Measurements from ENCODE around the gene MAZ.
A peak's percentile ranks its signal among the peaks of the same experiment; 100 is the strongest.

The MAZ gene

DNA sequence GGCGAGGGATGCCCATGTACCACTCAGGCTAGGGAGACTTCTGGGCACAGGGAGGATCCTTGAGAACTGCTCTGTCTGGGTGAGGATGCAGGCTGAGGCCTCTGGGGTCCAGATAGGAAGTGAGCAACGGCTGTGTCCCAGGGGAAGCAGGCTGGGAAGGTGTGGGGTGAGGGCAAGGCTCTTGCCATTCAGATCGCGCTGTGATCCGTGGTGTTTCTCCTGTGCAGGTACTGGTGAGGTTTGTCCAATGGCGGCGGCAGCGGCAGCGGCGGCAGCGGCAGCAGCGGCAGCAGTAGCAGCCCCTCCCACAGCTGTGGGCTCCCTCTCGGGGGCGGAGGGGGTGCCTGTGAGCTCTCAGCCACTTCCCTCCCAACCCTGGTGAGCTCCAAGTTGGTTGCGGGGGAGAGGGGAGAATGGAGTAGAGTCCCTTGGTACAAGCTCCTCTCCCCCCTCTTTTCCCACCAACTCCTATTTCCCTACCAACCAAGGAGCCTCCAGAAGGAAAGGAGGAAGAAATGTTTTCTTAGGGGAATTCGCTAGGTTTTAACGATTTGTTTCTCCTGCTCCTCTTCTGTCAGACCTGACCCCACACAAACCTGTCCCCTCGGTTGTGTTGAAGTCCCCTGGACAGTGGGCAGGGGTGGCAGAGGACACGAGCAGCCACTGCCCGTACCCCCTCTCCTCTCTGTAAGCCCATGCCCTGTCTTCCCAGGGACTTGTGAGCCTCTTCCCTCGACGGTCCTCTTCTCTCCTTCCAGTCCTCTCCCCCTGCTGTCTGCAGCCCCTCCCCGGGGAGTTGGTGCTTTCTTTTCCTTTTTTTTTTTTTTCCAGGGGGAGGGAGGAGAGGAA is 3.7 kb downstream of the MAZ start:
- TF ChIP-seq, protein P1, sequence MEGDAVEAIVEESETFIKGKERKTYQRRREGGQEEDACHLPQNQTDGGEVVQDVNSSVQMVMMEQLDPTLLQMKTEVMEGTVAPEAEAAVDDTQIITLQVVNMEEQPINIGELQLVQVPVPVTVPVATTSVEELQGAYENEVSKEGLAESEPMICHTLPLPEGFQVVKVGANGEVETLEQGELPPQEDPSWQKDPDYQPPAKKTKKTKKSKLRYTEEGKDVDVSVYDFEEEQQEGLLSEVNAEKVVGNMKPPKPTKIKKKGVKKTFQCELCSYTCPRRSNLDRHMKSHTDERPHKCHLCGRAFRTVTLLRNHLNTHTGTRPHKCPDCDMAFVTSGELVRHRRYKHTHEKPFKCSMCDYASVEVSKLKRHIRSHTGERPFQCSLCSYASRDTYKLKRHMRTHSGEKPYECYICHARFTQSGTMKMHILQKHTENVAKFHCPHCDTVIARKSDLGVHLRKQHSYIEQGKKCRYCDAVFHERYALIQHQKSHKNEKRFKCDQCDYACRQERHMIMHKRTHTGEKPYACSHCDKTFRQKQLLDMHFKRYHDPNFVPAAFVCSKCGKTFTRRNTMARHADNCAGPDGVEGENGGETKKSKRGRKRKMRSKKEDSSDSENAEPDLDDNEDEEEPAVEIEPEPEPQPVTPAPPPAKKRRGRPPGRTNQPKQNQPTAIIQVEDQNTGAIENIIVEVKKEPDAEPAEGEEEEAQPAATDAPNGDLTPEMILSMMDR (IDR thresholded peaks at IDR 0.05; ENCODE audit: low read depth, low read length): no peak
- H3K4me1 ChIP-seq: peaks cover 3% of the 10 kb centered on the region

DNA sequence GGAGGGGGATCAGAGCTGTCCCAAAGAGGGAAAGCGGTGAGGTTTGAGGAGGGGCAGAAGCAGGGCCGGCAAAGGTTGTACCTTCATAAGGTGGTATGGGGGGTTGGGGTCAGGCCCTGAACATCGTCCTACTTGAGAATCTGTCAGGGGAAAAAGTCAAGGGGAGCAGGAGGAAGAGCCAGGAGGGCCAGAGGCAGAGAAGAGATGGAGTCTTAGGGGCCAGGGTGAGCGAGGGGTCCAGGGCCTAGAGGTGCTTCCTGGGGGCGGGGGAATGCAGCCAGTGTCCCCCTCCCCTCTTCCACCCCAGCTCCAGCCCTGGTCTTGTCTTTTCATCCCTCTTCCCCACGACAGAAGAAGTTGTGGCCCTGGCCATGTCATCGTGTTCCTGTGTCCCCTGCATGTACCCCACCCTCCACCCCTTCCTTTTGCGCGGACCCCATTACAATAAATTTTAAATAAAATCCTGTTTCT is 4.4 kb downstream of the MAZ start:
- peak overlapping the region; percentile 80 for H3K4me3 ChIP-seq (ENCODE audit: low read depth, low read length)
- no peaks in the 10 kb centered on the region for H3K27me3 ChIP-seq
- TF ChIP-seq, protein P1 (IDR thresholded peaks at IDR 0.05; ENCODE audit: low read depth, low read length): no peak
- H3K4me1 ChIP-seq: peaks cover 3% of the 10 kb centered on the region
- no peaks in the 10 kb centered on the region for H3K9me3 ChIP-seq
- DNase-seq: no peak
- H3K36me3 ChIP-seq: peaks cover 20% of the 10 kb centered on the region

More for the DNA sequence above, 3.7 kb downstream of the MAZ start:
- H3K9me3 ChIP-seq: no peaks in the 10 kb centered on the region
- peak overlapping the region; percentile 80 for H3K4me3 ChIP-seq (ENCODE audit: low read depth, low read length)
- peak; percentile 54 for DNase-seq
- H3K36me3 ChIP-seq: peaks cover 20% of the 10 kb centered on the region
- no peaks in the 10 kb centered on the region for H3K27me3 ChIP-seq

DNA sequence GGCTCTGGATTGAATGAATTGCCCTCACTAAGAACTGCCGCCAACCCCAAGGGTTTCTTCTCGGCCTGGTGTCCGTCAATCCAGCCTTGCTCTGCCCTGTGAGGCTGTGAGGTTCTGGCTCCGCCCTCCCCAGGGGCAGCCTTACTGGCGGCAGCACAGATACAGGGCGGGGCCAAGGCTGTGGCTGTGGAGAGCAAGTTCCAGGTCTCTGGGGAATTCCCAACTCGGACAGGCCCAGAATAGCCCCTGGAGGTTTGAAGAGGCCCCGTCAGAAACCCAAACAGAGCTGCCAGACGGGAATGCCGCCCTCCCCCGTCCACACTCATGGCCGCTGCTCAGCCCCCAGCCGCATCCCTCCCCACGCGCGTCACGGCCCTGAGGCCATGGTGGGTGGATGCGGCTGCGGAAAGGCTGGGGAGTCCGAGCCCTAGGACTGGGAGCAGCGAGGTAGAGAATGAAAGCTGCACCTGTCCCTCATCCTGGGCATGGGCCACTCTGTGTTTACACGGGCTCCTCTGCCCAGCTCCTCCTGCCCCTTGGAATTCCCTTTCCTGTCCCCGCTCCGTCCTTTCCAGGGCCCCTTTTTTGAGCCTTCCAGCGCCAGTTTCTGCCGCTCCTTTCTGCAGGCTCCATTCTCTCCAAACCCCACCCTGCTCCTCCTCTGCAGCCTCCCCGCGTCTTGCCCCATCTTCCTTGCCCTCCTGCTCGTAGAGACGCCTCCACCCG is 5.0 kb downstream of the MAZ start:
- TF ChIP-seq, protein P1 (IDR thresholded peaks at IDR 0.05; ENCODE audit: low read depth, low read length): no peak
- Histone ChIP-seq H3K36me3 (peaks cover 20% of the 10 kb centered on the region), H3K4me3 (ENCODE audit: low read depth, low read length) (peak overlapping the region; percentile 80), H3K9me3 (no peaks in the 10 kb centered on the region), H3K27me3 (no peaks in the 10 kb centered on the region), H3K4me1 (peaks cover 3% of the 10 kb centered on the region)
- peak; percentile 100 for DNase-seq

DNA sequence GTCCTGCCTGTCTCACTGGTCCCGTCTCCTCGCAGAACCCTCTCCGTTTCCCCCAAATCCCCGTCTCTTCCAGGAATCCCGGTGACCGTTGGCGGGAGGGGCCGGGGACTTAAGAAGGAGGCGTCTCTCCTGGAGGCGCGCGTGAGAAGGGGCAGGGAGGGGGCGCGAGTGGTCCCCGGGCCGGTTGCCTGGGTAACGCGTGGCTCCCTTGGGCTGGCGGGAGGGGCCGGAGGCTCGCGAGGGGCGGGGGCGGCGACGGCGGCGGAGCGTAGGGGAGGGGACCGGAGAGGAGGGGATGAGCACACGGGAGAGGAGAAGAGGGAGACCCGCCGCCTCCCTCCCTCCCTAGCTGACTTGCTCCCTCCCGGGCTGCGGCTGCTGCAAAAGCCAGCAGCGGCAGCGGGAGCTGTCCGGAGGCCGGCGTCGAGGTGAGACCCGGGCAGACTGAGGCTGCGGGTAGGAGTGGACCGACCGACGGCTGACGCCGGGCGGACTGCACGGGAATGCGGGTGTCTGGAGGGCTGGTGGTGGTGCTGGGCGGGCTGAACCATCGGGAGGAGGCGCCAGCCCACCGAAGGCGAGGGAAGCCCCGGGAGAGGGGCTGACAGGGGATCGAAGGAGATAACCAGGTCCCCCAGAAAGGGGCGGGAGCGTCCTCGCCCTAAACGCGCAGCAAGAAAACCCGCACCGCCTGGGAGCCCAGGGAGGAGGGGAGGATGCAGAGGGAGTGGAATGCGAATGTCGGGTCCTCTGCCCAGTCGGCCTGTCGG is 5.8 kb downstream of the MAZ start, which contains the start of gene PRRT2:
Gene PRRT2 (plus strand): TSS at position 298 of the 770 bp plus-strand sequence. CDS start 862 bp downstream, outside the sequence.
- Histone ChIP-seq H3K4me1 (peaks cover 3% of the 10 kb centered on the region), H3K4me3 (ENCODE audit: low read depth, low read length) (peak within 1 kb of the TSS; percentile 80), H3K36me3 (peaks cover 24% of the 10 kb centered on the region), H3K27me3 (no peaks in the 10 kb centered on the region), H3K9me3 (no peaks in the 10 kb centered on the region)
- TF ChIP-seq, protein P1 (IDR thresholded peaks at IDR 0.05; ENCODE audit: low read depth, low read length): no peak
- DNase-seq: peak; percentile 84

DNA sequence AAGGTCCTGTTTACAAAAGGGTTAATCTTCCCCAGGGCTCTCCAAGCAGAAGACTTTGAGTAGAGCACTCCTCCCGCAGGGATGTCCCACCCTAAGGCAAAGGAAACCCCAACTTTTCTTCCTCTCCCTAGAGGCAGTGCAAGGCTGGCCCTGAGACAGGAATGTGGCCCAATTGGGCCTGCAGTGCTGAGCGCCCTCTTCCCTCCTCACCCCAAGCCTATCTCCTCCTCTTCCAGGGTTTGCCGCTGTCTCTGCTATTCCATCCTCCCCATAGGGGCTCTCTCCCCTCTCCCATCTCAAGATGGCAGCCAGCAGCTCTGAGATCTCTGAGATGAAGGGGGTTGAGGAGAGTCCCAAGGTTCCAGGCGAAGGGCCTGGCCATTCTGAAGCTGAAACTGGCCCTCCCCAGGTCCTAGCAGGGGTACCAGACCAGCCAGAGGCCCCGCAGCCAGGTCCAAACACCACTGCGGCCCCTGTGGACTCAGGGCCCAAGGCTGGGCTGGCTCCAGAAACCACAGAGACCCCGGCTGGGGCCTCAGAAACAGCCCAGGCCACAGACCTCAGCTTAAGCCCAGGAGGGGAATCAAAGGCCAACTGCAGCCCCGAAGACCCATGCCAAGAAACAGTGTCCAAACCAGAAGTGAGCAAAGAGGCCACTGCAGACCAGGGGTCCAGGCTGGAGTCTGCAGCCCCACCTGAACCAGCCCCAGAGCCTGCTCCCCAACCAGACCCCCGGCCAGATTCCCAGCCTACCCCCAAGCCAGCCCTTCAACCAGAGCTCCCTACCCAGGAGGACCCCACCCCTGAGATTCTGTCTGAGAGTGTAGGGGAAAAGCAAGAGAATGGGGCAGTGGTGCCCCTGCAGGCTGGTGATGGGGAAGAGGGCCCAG is 6.7 kb downstream of the MAZ start:
- Histone ChIP-seq H3K4me3 (ENCODE audit: low read depth, low read length) (peak overlapping the region; percentile 80), H3K4me1 (peaks cover 3% of the 10 kb centered on the region)
- no peak for DNase-seq

More for the DNA sequence above, 6.7 kb downstream of the MAZ start:
- no peaks in the 10 kb centered on the region for H3K27me3 ChIP-seq
- H3K9me3 ChIP-seq: no peaks in the 10 kb centered on the region
- TF ChIP-seq, protein P1 (IDR thresholded peaks at IDR 0.05; ENCODE audit: low read depth, low read length): no peak
- peaks cover 25% of the 10 kb centered on the region for H3K36me3 ChIP-seq
